HG03457 (cell line): Measurements from ENCODE around the gene ARHGAP28.
"Not testable (repeated sequence)": the region's sequence is repeated elsewhere in the genome, so short reads cannot be mapped to it uniquely, and the experiment has no call there.

ENCODE experiments used
- ATAC-seq: cut with Tn5 transposase; IDR thresholded peaks from one replicate; pipeline ENCODE4 v1.9.1; 2021; ENCODE audit warnings: moderate number of reproducible peaks; ENCODE audit not compliant: unreplicated experiment

ARHGAP28 gene

GRCh38 chr18:6901286-6901926, 171.9 kb downstream of the ARHGAP28 start:
- ATAC-seq = no peak

- ATAC-seq = no peak
These were observed 187.6 kb downstream of the ARHGAP28 start for GRCh38 chr18:6917072-6917471.

GRCh38 chr18:6920099-6920955, 190.8 kb downstream of the ARHGAP28 start:
- ATAC-seq = no peak

- ATAC-seq = no peak
These were observed 192.1 kb downstream of the ARHGAP28 start for GRCh38 chr18:6921571-6921970.

- no peak for ATAC-seq
These were observed 193.7 kb downstream of the ARHGAP28 start for GRCh38 chr18:6923220-6923619.

- no peak for ATAC-seq
These were observed 197.6 kb downstream of the ARHGAP28 start for GRCh38 chr18:6927153-6927552.

- no peak for ATAC-seq
These were observed 198.8 kb downstream of the ARHGAP28 start for GRCh38 chr18:6928359-6928758.

GRCh38 chr18:6929370-6930102, 200.0 kb downstream of the ARHGAP28 start:
- ATAC-seq = no peak

GRCh38 chr18:6934859-6935258, 205.3 kb downstream of the ARHGAP28 start:
- ATAC-seq = no peak

GRCh38 chr18:6938003-6938402, 208.5 kb downstream of the ARHGAP28 start:
- no peak for ATAC-seq

GRCh38 chr18:6938403-6938802, 208.9 kb downstream of the ARHGAP28 start:
- not testable (repeated sequence) for ATAC-seq

- ATAC-seq = no peak
These were observed 210.5 kb downstream of the ARHGAP28 start for GRCh38 chr18:6939972-6940371.

GRCh38 chr18:6940451-6940850, 210.9 kb downstream of the ARHGAP28 start:
- ATAC-seq = no peak

- ATAC-seq = no peak
These were observed 212.5 kb downstream of the ARHGAP28 start for GRCh38 chr18:6941996-6942395.

GRCh38 chr18:6942742-6943141, 213.2 kb downstream of the ARHGAP28 start:
- no peak for ATAC-seq

GRCh38 chr18:6943143-6943542, 213.6 kb downstream of the ARHGAP28 start:
- ATAC-seq = no peak

- no peak for ATAC-seq
These were observed 218.0 kb downstream of the ARHGAP28 start for GRCh38 chr18:6947338-6948030.

- no peak for ATAC-seq
These were observed 219.0 kb downstream of the ARHGAP28 start for GRCh38 chr18:6948281-6949055.

GRCh38 chr18:6949800-6950586, 220.5 kb downstream of the ARHGAP28 start:
- ATAC-seq = no peak
